Erythroblast (primary cell): Measurements from ENCODE around the gene ST14.

ENCODE experiments used
- GATA1 ChIP-seq: IDR thresholded peaks from 2 replicates; pipeline ENCODE4 v1.6.1; 2011; ENCODE audit warnings: low read depth, mild to moderate bottlenecking, control low read depth, low read length, moderate library complexity
- POLR2A ChIP-seq: IDR thresholded peaks from 2 replicates; pipeline ENCODE4 v1.6.1; 2011; ENCODE audit warnings: mild to moderate bottlenecking, low read length

- TF ChIP-seq POLR2A (no peak), GATA1 (no peak)
Measured at GRCh38 chr11:130175898-130176297, 16.3 kb downstream of the ST14 start.
